Activated CD4-positive, alpha-beta T cell treated with anti-CD3 and anti-CD28 coated beads, Interleukin-2, amount 10 ng/mL, durations not matched to agents 7 days and 5 days (primary cell): Measurements from ENCODE around the gene CCR2. TPM values are rescaled to one million over a fixed set of nuclear protein-coding genes. Genes with fewer than 3 reads are reported as not detected.

Experiments
- CTCF ChIA-PET: fragments of 350-600 bp; sonication (Branson Sonifier 250); formaldehyde crosslinking; loops from one replicate; lab custom pipeline; 2021; ENCODE audit warnings: antibody characterized with exemption; lab: Charles Lee
- POLR2A ChIA-PET: fragments of 350-600 bp; sonication (Branson Sonifier 250); formaldehyde crosslinking; loops from one replicate; lab custom pipeline; 2021; ENCODE audit warnings: antibody characterized with exemption; lab: Charles Lee
- DNase-seq: peaks from one replicate; pipeline ENCODE4 v3.0.0-alpha.2; 2020
- H3K27ac Mint-ChIP-seq: one replicate; pipeline ENCODE4 v1.8.0; 2021; ENCODE audit warnings: mild to moderate bottlenecking, moderate library complexity, mixed read lengths
- H3K27me3 Mint-ChIP-seq: one replicate; pipeline ENCODE4 v1.8.0; 2021; ENCODE audit warnings: mixed read lengths
- H3K36me3 Mint-ChIP-seq: one replicate; pipeline ENCODE4 v1.8.0; 2021; ENCODE audit warnings: low read depth, mixed read lengths
- H3K4me1 Mint-ChIP-seq: one replicate; pipeline ENCODE4 v1.8.0; 2021; ENCODE audit warnings: mixed read lengths
- H3K4me3 Mint-ChIP-seq: one replicate; pipeline ENCODE4 v1.8.0; 2021; ENCODE audit warnings: mild to moderate bottlenecking, moderate library complexity, mixed read lengths
- H3K9me3 Mint-ChIP-seq: one replicate; pipeline ENCODE4 v1.8.0; 2021; ENCODE audit warnings: mixed read lengths
- total RNA-seq, 2 experiments: library from RNA; stranded (reverse); gene quantifications; one replicate each; pipeline ENCODE4 v1.2.3, GENCODE V29; 2021

CCR2 gene
- total RNA-seq, 2 experiments from 2014 or later: 28.6 to 29.1 TPM

DNA sequence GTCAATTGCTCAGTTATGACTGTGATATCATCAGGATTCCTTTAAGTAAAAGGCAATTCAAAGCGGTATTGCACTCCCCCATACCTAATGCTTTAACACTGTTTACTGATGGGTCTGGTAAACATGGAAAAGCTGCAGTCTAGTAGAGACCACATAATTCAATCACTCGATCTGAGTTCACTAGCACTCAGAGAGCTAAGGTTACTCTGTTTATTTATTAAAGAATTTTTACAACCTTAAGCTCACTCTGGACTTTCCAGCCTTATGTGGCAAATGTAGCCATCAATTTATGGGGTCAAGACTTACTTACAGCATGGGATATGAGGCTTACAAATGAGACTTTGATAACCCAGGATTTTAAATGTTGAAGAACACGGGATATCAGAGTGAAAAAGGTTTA, 18.4 kb upstream of the CCR2 start:
- CTCF ChIA-PET: interaction anchor here (0.9 to 1.4 kb wide), 3 partner anchors 8 to 34 kb away, joined by 3 to 5 read pairs (median 3); no protein-coding TSS in a partner anchor
- POLR2A ChIA-PET: no interaction called here
- Mint-ChIP-seq H3K9me3 (peaks cover 40% of the 10 kb centered on the region), H3K27me3 (peaks cover 23% of the 10 kb centered on the region), H3K36me3 (peaks cover 30% of the 10 kb centered on the region), H3K4me3 (no peak overlapping the region), H3K27ac (no peak overlapping the region), H3K4me1 (peaks cover 13% of the 10 kb centered on the region)
- no peak for DNase-seq

DNA sequence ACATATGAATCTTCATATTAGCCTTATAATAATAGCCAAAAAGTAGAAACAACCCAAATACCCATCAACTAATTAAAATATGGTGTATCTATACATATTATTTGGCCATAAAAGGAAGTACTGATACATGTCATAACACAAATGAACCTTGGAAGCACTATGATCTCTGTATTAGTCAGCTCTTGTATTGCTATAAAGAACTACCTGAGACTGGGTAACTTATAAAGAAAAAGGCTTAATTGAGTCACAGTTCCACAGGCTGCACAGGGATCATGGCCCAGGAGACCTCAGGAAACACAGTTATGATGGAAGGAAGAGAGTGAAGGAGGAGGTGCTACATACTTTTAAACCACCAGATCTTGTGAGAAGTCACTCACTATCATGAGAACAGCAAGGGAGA, 16.0 kb upstream of the CCR2 start:
- ChIA-PET CTCF (interaction anchor here (1.1 kb wide), 1 partner anchor 11 kb away, joined by 3 read pairs; no protein-coding TSS in a partner anchor), POLR2A (no interaction called here)
- peaks cover 6% of the 10 kb centered on the region for H3K27me3 Mint-ChIP-seq
- peaks cover 13% of the 10 kb centered on the region for H3K4me1 Mint-ChIP-seq
- no peak for DNase-seq
- peaks cover 29% of the 10 kb centered on the region for H3K36me3 Mint-ChIP-seq
- H3K27ac Mint-ChIP-seq: no peak overlapping the region
- peaks cover 32% of the 10 kb centered on the region for H3K9me3 Mint-ChIP-seq
- no peak overlapping the region for H3K4me3 Mint-ChIP-seq

DNA sequence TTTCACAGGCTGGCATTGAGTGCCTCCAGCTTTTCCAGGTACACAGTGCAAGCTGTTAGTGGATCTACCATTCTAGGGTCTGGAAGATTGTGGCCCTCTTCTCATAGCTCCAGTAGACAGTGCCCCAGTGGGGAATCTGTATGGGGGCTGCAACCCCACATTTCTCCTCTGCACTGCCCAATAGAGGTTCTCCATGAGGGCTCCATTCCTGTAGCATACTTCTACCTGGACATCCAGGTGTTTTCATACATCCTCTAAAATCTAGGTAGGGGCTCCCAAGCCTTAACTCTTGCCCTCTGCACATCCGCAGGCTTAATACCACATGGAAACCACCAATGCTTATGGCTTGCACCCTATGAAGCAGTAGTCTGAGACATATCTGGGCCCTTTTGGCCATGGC, 15.1 kb upstream of the CCR2 start:
- no peak overlapping the region for H3K4me3 Mint-ChIP-seq
- ChIA-PET CTCF (no interaction called here), POLR2A (no interaction called here)
- H3K36me3 Mint-ChIP-seq: peaks cover 29% of the 10 kb centered on the region
- H3K27ac Mint-ChIP-seq: no peak overlapping the region
- peaks cover 32% of the 10 kb centered on the region for H3K9me3 Mint-ChIP-seq
- H3K27me3 Mint-ChIP-seq: peaks cover 4% of the 10 kb centered on the region
- peaks cover 9% of the 10 kb centered on the region for H3K4me1 Mint-ChIP-seq
- DNase-seq: no peak

DNA sequence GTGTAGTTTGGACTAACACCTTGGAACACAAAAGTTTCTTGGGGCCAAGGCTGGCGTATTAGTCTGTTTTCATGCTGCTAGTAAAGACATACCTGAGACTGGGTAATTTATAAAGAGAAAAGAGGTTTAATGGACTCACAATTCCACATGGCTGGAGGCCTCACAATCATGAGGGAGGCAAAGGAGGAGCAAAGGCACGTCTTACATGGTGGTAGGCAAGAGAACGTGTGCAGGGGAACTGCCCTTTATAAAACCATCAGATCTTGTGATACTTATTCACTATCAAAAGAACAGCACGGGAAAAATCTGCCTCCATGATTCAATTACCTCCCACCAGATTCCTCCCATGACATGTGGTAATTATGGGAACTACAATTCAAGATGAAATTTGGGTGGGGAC, 9.4 kb upstream of the CCR2 start:
- H3K4me3 Mint-ChIP-seq: no peak overlapping the region
- H3K27me3 Mint-ChIP-seq: peaks cover 11% of the 10 kb centered on the region
- H3K9me3 Mint-ChIP-seq: peaks cover 37% of the 10 kb centered on the region
- CTCF ChIA-PET: no interaction called here
- peaks cover 39% of the 10 kb centered on the region for H3K36me3 Mint-ChIP-seq
- no peak overlapping the region for H3K27ac Mint-ChIP-seq
- peaks cover 21% of the 10 kb centered on the region for H3K4me1 Mint-ChIP-seq
- POLR2A ChIA-PET: no interaction called here
- DNase-seq: no peak

DNA sequence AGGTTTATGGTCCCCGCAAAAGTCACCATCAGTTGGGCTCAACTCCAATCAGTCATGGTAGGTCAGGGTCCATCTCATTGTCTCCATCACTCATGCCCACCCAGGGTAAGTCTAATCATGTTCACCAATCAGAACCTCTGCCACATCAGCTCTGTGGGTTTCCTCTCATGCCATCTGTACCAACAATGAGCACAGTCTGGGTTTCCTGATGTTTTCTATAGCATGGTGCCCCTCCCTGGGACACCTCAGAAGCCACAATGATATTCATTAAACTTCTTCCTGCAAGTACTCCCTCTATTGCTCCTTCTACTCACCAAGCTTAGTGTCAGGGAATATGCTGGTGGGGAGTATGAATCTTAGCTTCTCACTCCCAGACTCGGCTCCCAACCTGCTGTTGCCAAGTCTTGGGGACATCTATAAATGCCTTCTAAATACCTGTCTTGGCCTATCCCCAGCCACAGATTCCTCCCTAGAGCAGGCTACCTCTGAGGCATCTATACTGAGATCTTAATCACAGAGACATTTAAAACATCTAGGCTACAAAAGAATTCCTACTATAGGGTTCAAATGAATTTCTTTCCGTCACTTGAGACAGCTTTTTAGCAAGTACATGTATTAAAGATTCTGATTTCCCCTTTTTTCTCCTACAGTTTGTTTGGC, 5.0 kb upstream of the CCR2 start:
- Mint-ChIP-seq H3K4me1 (peaks cover 64% of the 10 kb centered on the region), H3K27ac (peak overlapping the region; percentile 87), H3K36me3 (peaks cover 50% of the 10 kb centered on the region), H3K9me3 (peaks cover 27% of the 10 kb centered on the region), H3K4me3 (peak overlapping the region; percentile 48), H3K27me3 (peaks cover 26% of the 10 kb centered on the region)
- CTCF ChIA-PET: interaction anchor here (0.5 to 3.1 kb wide), 4 partner anchors 12 to 136 kb away, joined by 3 to 18 read pairs (median 4); partner anchors contain the start of genes CCR3 and CCR5
- POLR2A ChIA-PET: interaction anchor here (0.6 kb wide), 1 partner anchor 62 kb away, joined by 5 read pairs; no protein-coding TSS in a partner anchor
- peak; percentile 12 for DNase-seq

DNA sequence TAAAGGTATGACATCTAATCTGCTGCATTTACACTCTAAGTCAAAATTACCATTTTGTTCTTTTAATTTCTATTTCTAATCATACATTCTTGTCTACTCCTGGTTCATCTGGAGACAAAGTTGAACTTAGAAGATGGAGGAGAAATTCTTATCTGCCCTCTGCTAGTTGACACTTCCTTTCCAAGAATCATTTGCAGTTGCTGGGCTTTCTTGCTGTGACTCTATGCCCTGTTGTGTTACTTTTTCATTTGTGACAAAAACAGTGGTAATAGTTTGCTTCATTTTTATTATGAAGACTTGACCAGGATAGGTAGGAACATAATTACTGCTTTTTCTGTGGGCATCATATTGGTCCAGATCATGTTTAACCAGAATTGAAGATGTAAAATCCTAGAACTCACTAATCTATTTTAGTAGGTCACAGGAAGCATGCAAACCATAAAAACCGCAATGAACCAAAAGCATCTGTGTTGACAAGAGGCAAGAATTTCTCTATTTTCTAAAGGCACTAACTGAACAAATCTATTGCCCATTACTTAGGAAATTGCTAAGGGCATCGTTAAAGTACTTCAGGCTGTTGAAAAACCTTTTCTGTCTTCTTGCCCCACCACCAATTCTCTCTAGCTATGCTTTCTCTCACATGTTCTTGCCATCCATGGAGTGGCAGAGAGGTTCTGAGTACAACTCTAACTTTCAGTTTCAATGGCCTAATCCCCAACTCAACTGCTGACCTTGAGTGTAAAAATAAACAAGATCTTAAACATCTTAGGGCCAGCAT, 4.2 kb upstream of the CCR2 start:
- peaks cover 56% of the 10 kb centered on the region for H3K36me3 Mint-ChIP-seq
- peak; percentile 52 for DNase-seq
- ChIA-PET POLR2A (interaction anchor here (0.5 to 0.6 kb wide), 2 partner anchors 62 to 369 kb away, joined by 5 to 7 read pairs; no protein-coding TSS in a partner anchor), CTCF (interaction anchor here (1.2 to 3.1 kb wide), 5 partner anchors 16 to 136 kb away, joined by 3 to 18 read pairs (median 4); partner anchors contain the start of gene CCR5)
- peak overlapping the region; percentile 87 for H3K27ac Mint-ChIP-seq
- H3K9me3 Mint-ChIP-seq: peaks cover 22% of the 10 kb centered on the region
- H3K27me3 Mint-ChIP-seq: peaks cover 27% of the 10 kb centered on the region
- H3K4me3 Mint-ChIP-seq: peak overlapping the region; percentile 48
- peaks cover 71% of the 10 kb centered on the region for H3K4me1 Mint-ChIP-seq

DNA sequence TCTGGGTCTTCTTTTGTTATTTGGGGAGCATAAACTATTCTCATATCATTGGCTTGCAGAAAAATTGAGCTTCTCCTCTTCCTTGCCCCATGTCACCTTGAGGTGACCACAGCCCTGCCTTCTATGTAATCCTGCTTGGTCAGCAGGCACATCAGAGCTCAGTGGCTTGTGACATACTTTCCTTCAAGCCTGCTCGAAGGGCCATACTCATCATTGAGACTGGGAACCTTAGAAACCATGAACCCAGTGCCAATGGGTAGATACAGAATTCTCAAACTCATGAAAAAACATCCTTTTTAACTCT, 3.7 kb upstream of the CCR2 start:
- Mint-ChIP-seq H3K27ac (peak overlapping the region; percentile 87), H3K9me3 (peaks cover 19% of the 10 kb centered on the region), H3K4me3 (peak overlapping the region; percentile 48), H3K36me3 (peaks cover 58% of the 10 kb centered on the region), H3K4me1 (peaks cover 77% of the 10 kb centered on the region), H3K27me3 (peaks cover 28% of the 10 kb centered on the region)
- ChIA-PET CTCF (interaction anchor here (0.9 to 3.1 kb wide), 7 partner anchors 15 to 65 kb away, joined by 3 to 18 read pairs (median 3); partner anchors contain the start of gene CCR5), POLR2A (interaction anchor here (0.5 kb wide), 1 partner anchor 370 kb away, joined by 7 read pairs; no protein-coding TSS in a partner anchor)
- DNase-seq: no peak

DNA sequence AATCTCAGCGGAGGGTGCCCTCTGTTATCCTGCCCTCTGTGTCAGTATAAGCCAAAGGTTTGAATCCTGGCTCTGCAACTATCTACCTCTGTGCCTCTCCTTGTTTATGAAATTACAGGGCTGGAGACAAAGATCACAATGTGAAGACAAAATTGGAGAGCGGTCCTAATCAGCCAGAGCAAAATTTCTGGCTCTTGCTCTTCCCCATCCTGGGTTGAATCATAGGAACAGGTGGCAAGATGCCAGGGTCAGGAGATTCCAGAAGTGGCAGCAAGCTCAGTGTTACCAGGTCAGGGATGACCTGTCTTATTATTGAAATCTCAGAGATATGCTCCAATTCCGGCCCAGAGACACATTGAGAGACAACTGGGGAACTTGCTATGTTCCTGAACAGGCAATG, 2.3 kb upstream of the CCR2 start:
- CTCF ChIA-PET: interaction anchor here (0.6 to 2.3 kb wide), 7 partner anchors 8 to 273 kb away, joined by 3 to 8 read pairs (median 3); no protein-coding TSS in a partner anchor
- H3K4me1 Mint-ChIP-seq: peaks cover 85% of the 10 kb centered on the region
- H3K27ac Mint-ChIP-seq: peak overlapping the region; percentile 43
- peaks cover 61% of the 10 kb centered on the region for H3K36me3 Mint-ChIP-seq
- POLR2A ChIA-PET: no interaction called here
- H3K9me3 Mint-ChIP-seq: peaks cover 11% of the 10 kb centered on the region
- H3K27me3 Mint-ChIP-seq: peaks cover 38% of the 10 kb centered on the region
- DNase-seq: no peak
- no peak overlapping the region for H3K4me3 Mint-ChIP-seq

DNA sequence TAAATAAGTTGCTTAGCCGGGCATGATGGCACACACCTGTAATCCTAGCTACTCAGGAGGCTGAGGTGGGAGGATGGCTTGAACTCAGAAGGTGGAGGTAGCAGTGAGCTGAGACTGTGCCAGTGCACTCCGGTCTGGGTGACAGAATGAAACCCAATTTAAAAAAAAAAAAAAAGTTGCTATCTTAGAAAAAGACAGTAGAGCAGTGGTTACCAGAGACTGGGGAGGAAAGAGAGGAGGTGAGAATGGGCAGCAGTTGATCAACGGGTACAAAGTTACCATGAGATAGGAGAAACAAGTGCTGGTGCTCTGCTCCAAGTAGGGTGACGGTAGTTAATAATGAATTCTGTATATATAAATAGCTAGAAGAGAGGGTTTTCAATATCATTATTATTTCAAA, 821 bp upstream of the CCR2 start:
- DNase-seq: no peak
- ChIA-PET CTCF (interaction anchor here (0.6 to 1.5 kb wide), 2 partner anchors 16 to 53 kb away, joined by 4 to 7 read pairs; no protein-coding TSS in a partner anchor), POLR2A (no interaction called here)
- Mint-ChIP-seq H3K4me3 (no peak overlapping the region), H3K27ac (peak overlapping the region; percentile 78), H3K27me3 (peaks cover 47% of the 10 kb centered on the region), H3K36me3 (peaks cover 58% of the 10 kb centered on the region), H3K4me1 (peaks cover 79% of the 10 kb centered on the region), H3K9me3 (peaks cover 4% of the 10 kb centered on the region)

DNA sequence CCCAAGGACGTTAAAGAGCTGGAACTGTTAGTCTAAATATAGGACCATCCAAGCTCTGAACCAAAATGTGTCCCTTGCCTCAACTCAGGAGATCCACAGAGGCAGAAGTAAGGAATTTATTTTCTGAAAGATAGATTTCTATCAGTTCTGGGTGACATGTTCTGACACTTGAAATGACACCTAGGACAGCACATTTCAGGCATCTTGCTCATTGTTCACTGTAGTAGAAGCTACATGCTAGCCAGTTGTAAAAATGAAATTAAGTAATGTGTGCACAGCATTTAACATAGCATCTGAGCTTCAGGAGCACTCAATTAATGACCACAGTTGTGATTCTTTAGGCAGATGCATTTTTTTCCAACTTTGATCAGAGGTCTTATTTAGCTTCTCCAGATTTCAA, 567 bp downstream of the CCR2 start:
- peak overlapping the region; percentile 81 for H3K27ac Mint-ChIP-seq
- peak overlapping the region; percentile 62 for H3K4me3 Mint-ChIP-seq
- H3K4me1 Mint-ChIP-seq: peaks cover 77% of the 10 kb centered on the region
- H3K27me3 Mint-ChIP-seq: peaks cover 52% of the 10 kb centered on the region
- no peaks in the 10 kb centered on the region for H3K9me3 Mint-ChIP-seq
- ChIA-PET POLR2A (no interaction called here), CTCF (interaction anchor here (1.3 to 1.5 kb wide), 2 partner anchors 14 to 24 kb away, joined by 3 to 7 read pairs; no protein-coding TSS in a partner anchor)
- DNase-seq: no peak
- H3K36me3 Mint-ChIP-seq: peaks cover 59% of the 10 kb centered on the region

DNA sequence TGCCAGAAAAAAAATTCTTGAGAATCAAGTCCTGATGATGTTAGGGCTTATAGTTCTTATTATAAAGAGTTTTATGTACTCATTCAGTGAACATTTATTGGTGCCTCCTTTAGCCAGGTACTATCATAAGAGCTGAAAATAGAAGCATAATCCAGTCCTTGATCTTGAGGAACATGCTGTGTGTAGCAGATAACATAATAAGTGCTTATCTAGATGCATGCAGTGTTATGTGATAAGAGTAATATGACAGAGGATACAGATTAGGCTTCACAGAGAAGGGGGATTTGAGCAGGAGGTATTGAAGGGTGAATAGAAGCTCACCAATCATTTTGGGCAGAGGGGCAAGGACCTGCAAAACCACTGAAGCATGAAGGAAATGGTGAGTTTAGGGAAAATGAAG, 1.1 kb downstream of the CCR2 start:
- H3K4me3 Mint-ChIP-seq: peak overlapping the region; percentile 62
- peak overlapping the region; percentile 51 for H3K27ac Mint-ChIP-seq
- ChIA-PET CTCF (interaction anchor here (0.6 to 2.6 kb wide), 3 partner anchors 14 to 555 kb away, joined by 3 to 11 read pairs (median 3); no protein-coding TSS in a partner anchor), POLR2A (no interaction called here)
- peaks cover 76% of the 10 kb centered on the region for H3K4me1 Mint-ChIP-seq
- H3K36me3 Mint-ChIP-seq: peaks cover 60% of the 10 kb centered on the region
- DNase-seq: no peak
- H3K9me3 Mint-ChIP-seq: no peaks in the 10 kb centered on the region
- peaks cover 52% of the 10 kb centered on the region for H3K27me3 Mint-ChIP-seq

DNA sequence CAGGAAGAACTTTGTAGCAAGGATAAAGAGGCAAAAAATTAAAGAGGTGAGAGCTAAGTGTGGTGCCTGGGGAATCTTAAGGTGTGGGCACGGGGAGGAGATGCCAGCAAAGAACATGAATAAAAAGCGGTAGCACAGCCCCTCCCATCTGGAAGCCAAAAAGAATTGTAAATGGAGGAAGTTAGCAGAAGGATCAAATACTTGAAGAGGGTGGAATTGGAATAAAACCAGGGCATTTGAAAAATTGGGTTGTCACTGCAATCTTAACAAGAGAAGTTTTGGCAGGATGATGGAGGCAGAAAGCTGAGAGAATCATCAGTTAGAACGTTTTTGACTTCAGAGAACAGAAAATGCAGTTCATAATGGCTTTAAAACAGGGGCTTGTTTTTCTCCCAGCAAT, 2.4 kb downstream of the CCR2 start:
- DNase-seq: no peak
- Mint-ChIP-seq H3K9me3 (no peaks in the 10 kb centered on the region), H3K27me3 (peaks cover 55% of the 10 kb centered on the region), H3K36me3 (peaks cover 53% of the 10 kb centered on the region), H3K27ac (no peak overlapping the region), H3K4me3 (peak overlapping the region; percentile 62), H3K4me1 (peaks cover 75% of the 10 kb centered on the region)
- ChIA-PET CTCF (interaction anchor here (0.6 to 2.6 kb wide), 2 partner anchors 13 to 37 kb away, joined by 3 to 11 read pairs; no protein-coding TSS in a partner anchor), POLR2A (no interaction called here)
